ENCODE results near the gene UBE2L6.

Gene UBE2L6

GRCh38 chr11:57530596-57531507 is 36.6 kb downstream of the UBE2L6 start, which contains the start of gene TIMM10:
TIMM10 (minus strand) TSS chr11:57530754; CDS start chr11:57530189, 565 bp downstream.
- H3K4me1 ChIP-seq (ENCODE audit: control insufficient read depth, insufficient read depth, low read length) = no peaks in the 10 kb centered on the region
- ChIA-PET POLR2A (interaction anchor here (0.8 to 2.1 kb wide), 4 partner anchors 70 to 114 kb away, joined by 3 to 6 read pairs (median 4); partner anchors contain the start of gene RTN4RL2), CTCF (interaction anchor here (1.2 to 12.7 kb wide), 4 partner anchors 39 to 114 kb away, joined by 7 to 218 read pairs (median 124); partner anchors contain the start of gene RTN4RL2)
- no peaks in the 10 kb centered on the region for H3K9me3 ChIP-seq (ENCODE audit: control insufficient read depth, insufficient read depth, low read depth, low read length)
- peaks cover 0 to 22% of the 10 kb centered on the region in 2 experiments; a peak in 1 of 3 replicates for H3K36me3 ChIP-seq (ENCODE audit: control insufficient read depth in 2 of 2, insufficient read depth in 1 of 2, low read length in 2 of 2)
- H3K27ac ChIP-seq (ENCODE audit: extremely low read depth, low read depth, low read length) = no peak within 1 kb of the TSS
- H3K4me3 ChIP-seq (ENCODE audit: low read depth, low read length) = peak within 1 kb of the TSS; percentile 94
- no peak for TF ChIP-seq ZNF133 (tag by site-specific recombination; IDR thresholded peaks at IDR 0.05)
- no peak for TF ChIP-seq ZNF645 (tag by site-specific recombination; IDR thresholded peaks at IDR 0.05)
- no peak for TF ChIP-seq ZNF292 (tag by site-specific recombination; IDR thresholded peaks at IDR 0.05; ENCODE audit: borderline replicate concordance, low read depth)
- TF ChIP-seq ZNF513 (tag by site-specific recombination; IDR thresholded peaks at IDR 0.05) = peak; percentile 44; the same call in 1 of the 2 replicates
- TF ChIP-seq ZNF555 (tag by site-specific recombination; conservative IDR thresholded peaks at IDR 0.05) = no peak
- TF ChIP-seq ZNF747 (tag by site-specific recombination; IDR thresholded peaks at IDR 0.05) = no peak
- no peak for TF ChIP-seq GLI4 (tag by site-specific recombination; IDR thresholded peaks at IDR 0.05)
- TF ChIP-seq ZNF175 (tag by site-specific recombination; IDR thresholded peaks at IDR 0.05) = no peak
- TF ChIP-seq ZNF350 (tag by site-specific recombination; IDR thresholded peaks at IDR 0.05) = no peak
- TF ChIP-seq ZXDB (tag by site-specific recombination; IDR thresholded peaks at IDR 0.05) = peak; percentile 45; the same call in 1 of the 2 replicates
- TF ChIP-seq KLF8 (tag by site-specific recombination; IDR thresholded peaks at IDR 0.05) = 0 out of 2 replicates have a peak, but pooled peaks have one; percentile 47
- no peak for TF ChIP-seq ZNF23 (tag by site-specific recombination; IDR thresholded peaks at IDR 0.05; ENCODE audit: borderline replicate concordance)
- TF ChIP-seq ZNF169 (tag by site-specific recombination; IDR thresholded peaks at IDR 0.05) = no peak
- peak; percentile 75 for TF ChIP-seq SP3 (tag by site-specific recombination; IDR thresholded peaks at IDR 0.05)
- TF ChIP-seq ZNF423 (tag by site-specific recombination; IDR thresholded peaks at IDR 0.05) = no peak
- TF ChIP-seq FEZF1 (tag by site-specific recombination; IDR thresholded peaks at IDR 0.05) = no peak
- no peak for TF ChIP-seq ZNF558 (tag by site-specific recombination; IDR thresholded peaks at IDR 0.05)
- TF ChIP-seq ZSCAN18 (tag by site-specific recombination; IDR thresholded peaks at IDR 0.05) = no peak
- no peak for TF ChIP-seq REPIN1 (tag by site-specific recombination; IDR thresholded peaks at IDR 0.05; ENCODE audit: low read depth)
- no peak for TF ChIP-seq ZNF398 (tag by site-specific recombination; IDR thresholded peaks at IDR 0.05)
- TF ChIP-seq ZNF16 (tag by site-specific recombination; IDR thresholded peaks at IDR 0.05; ENCODE audit: low read depth) = no peak
- TF ChIP-seq ZNF26 (tag by site-specific recombination; IDR thresholded peaks at IDR 0.05) = no peak
- 0 out of 2 replicates have a peak, but pooled peaks have one; percentile 30 for TF ChIP-seq SCRT1 (tag by site-specific recombination; IDR thresholded peaks at IDR 0.05; ENCODE audit: borderline replicate concordance)
- no peak for TF ChIP-seq TCF7L2 (IDR thresholded peaks at IDR 0.05; ENCODE audit: borderline replicate concordance, low read depth, low read length)
- peak; percentile 76; the same call in 1 of the 2 replicates for TF ChIP-seq ZNF610 (tag by site-specific recombination; IDR thresholded peaks at IDR 0.05; ENCODE audit: borderline replicate concordance)
- TF ChIP-seq ZNF596 (tag by site-specific recombination; IDR thresholded peaks at IDR 0.05) = no peak
- TF ChIP-seq ZFHX2 (tag by site-specific recombination; conservative IDR thresholded peaks at IDR 0.05) = no peak
- no peak for TF ChIP-seq BCL11A (tag by site-specific recombination; IDR thresholded peaks at IDR 0.05; ENCODE audit: low read depth)
- no peak for TF ChIP-seq ZNF214 (tag by site-specific recombination; IDR thresholded peaks at IDR 0.05; ENCODE audit: borderline replicate concordance)
